ENCODE data around the gene ABCG8. TPM values are rescaled to one million over a fixed set of nuclear protein-coding genes. Genes with fewer than 3 reads are reported as not detected.

The ABCG8 gene
- total RNA-seq, 1 experiment from 2014 or later = not detected

DNA sequence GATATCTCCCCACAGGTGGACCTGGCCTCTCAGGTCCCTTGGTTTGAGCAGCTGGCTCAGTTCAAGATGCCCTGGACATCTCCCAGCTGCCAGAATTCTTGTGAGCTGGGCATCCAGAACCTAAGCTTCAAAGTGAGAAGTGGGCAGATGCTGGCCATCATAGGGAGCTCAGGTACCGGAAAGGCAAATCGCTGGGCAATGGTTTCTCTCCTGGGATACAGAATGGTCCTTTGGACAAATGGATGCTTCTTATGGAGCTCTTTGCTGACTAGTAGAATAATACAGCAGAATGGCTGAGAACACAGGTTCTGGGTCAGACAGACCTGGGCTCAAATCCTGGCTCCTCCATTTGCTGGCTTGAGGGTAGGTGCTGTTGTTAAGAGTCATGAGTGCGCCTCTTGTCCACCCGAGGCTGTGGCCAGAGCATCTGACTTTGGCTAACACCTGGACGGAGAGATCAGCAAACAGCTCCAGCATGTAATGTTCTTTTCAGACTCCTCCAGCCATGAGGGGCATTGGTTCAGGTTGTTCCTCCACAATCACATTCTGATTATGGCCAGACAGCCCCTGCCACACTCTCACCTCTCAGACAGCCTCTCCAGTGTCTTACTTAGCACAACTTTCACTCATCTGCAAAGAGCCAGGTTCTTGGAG lies 7.5 kb downstream of the ABCG8 start:
- TF ChIP-seq, protein P1, sequence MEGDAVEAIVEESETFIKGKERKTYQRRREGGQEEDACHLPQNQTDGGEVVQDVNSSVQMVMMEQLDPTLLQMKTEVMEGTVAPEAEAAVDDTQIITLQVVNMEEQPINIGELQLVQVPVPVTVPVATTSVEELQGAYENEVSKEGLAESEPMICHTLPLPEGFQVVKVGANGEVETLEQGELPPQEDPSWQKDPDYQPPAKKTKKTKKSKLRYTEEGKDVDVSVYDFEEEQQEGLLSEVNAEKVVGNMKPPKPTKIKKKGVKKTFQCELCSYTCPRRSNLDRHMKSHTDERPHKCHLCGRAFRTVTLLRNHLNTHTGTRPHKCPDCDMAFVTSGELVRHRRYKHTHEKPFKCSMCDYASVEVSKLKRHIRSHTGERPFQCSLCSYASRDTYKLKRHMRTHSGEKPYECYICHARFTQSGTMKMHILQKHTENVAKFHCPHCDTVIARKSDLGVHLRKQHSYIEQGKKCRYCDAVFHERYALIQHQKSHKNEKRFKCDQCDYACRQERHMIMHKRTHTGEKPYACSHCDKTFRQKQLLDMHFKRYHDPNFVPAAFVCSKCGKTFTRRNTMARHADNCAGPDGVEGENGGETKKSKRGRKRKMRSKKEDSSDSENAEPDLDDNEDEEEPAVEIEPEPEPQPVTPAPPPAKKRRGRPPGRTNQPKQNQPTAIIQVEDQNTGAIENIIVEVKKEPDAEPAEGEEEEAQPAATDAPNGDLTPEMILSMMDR (IDR thresholded peaks at IDR 0.05; ENCODE audit: insufficient read depth in 1 of 2, low read depth in 1 of 2, low read length in 1 of 2, severe bottlenecking in 1 of 2, unreplicated experiment in 1 of 2) = no peak
- Mint-ChIP-seq H3K9me3 (ENCODE audit: unreplicated experiment) (no peaks in the 10 kb centered on the region), H3K36me3 (ENCODE audit: insufficient read depth, unreplicated experiment) (no peaks in the 10 kb centered on the region), H3K4me1 (ENCODE audit: low read depth, unreplicated experiment) (no peaks in the 10 kb centered on the region), H3K27ac (ENCODE audit: unreplicated experiment) (no peak overlapping the region), H3K27me3 (ENCODE audit: insufficient read depth, unreplicated experiment) (no peaks in the 10 kb centered on the region), H3K4me3 (ENCODE audit: unreplicated experiment) (no peak overlapping the region)
- ChIA-PET CTCF (interaction anchor here (0.7 to 1.7 kb wide), 2 partner anchors 12 to 241 kb away, joined by 3 to 5 read pairs; no protein-coding TSS in a partner anchor), POLR2A (no interaction called here)
- DNase-seq = no peak
- BruUV-seq (replicated peaks) = no TSS peak
- intact Hi-C loops (cut with micrococcal nuclease; ENCODE audit: unreplicated experiment) = no loop called here
- no peaks in the 10 kb centered on the region for H3K9me3 ChIP-seq
- no peaks in the 10 kb centered on the region for H3K27me3 ChIP-seq (replicated peaks; ENCODE audit: control insufficient read depth, insufficient read depth, low read length)
- no peak overlapping the region for H3K4me3 ChIP-seq (ENCODE audit: low read depth, low read length)
- H3K36me3 ChIP-seq (ENCODE audit: control insufficient read depth, insufficient read depth, low read length) = no peaks in the 10 kb centered on the region
- no peaks in the 10 kb centered on the region for H3K4me1 ChIP-seq

DNA sequence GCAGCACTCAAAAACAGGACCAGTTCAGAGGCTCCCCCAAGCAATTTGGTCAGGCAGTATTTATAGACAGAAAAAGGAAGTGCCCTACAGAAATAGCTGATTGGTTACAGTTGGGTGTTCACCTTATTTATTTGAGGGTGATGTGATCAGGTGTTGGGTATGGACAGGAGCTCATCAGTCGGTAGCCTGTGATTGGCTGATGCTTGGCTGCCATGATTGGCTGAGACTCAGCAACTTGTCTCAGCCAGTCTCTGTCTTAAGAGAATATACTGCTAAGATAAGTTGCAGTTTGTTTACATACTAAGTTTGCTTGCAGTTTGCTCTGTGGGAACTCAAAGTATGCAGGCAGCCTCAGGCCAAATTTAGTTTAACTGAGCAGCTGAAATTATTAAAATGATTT lies 9.4 kb downstream of the ABCG8 start:
- POLR2A ChIA-PET = no interaction called here
- Mint-ChIP-seq H3K4me1 (ENCODE audit: low read depth, unreplicated experiment) (no peaks in the 10 kb centered on the region), H3K9me3 (ENCODE audit: unreplicated experiment) (no peaks in the 10 kb centered on the region), H3K27ac (ENCODE audit: unreplicated experiment) (no peak overlapping the region), H3K27me3 (ENCODE audit: insufficient read depth, unreplicated experiment) (no peaks in the 10 kb centered on the region), H3K4me3 (ENCODE audit: unreplicated experiment) (no peak overlapping the region), H3K36me3 (ENCODE audit: insufficient read depth, unreplicated experiment) (no peaks in the 10 kb centered on the region)
- CTCF ChIA-PET = interaction anchor here (0.6 kb wide), 1 partner anchor 712 kb away, joined by 3 read pairs; no protein-coding TSS in a partner anchor
- H3K4me1 ChIP-seq = no peaks in the 10 kb centered on the region
- H3K27me3 ChIP-seq (replicated peaks; ENCODE audit: control insufficient read depth, insufficient read depth, low read length) = no peaks in the 10 kb centered on the region
- intact Hi-C loops (cut with micrococcal nuclease; ENCODE audit: unreplicated experiment) = no loop called here
- BruUV-seq (replicated peaks) = no TSS peak
- TF ChIP-seq, protein P1 (IDR thresholded peaks at IDR 0.05; ENCODE audit: insufficient read depth in 1 of 2, low read depth in 1 of 2, low read length in 1 of 2, severe bottlenecking in 1 of 2, unreplicated experiment in 1 of 2) = no peak
- no peak overlapping the region for H3K4me3 ChIP-seq (ENCODE audit: low read depth, low read length)
- no peak for DNase-seq
- no peaks in the 10 kb centered on the region for H3K36me3 ChIP-seq (ENCODE audit: control insufficient read depth, insufficient read depth, low read length)
- no peaks in the 10 kb centered on the region for H3K9me3 ChIP-seq

DNA sequence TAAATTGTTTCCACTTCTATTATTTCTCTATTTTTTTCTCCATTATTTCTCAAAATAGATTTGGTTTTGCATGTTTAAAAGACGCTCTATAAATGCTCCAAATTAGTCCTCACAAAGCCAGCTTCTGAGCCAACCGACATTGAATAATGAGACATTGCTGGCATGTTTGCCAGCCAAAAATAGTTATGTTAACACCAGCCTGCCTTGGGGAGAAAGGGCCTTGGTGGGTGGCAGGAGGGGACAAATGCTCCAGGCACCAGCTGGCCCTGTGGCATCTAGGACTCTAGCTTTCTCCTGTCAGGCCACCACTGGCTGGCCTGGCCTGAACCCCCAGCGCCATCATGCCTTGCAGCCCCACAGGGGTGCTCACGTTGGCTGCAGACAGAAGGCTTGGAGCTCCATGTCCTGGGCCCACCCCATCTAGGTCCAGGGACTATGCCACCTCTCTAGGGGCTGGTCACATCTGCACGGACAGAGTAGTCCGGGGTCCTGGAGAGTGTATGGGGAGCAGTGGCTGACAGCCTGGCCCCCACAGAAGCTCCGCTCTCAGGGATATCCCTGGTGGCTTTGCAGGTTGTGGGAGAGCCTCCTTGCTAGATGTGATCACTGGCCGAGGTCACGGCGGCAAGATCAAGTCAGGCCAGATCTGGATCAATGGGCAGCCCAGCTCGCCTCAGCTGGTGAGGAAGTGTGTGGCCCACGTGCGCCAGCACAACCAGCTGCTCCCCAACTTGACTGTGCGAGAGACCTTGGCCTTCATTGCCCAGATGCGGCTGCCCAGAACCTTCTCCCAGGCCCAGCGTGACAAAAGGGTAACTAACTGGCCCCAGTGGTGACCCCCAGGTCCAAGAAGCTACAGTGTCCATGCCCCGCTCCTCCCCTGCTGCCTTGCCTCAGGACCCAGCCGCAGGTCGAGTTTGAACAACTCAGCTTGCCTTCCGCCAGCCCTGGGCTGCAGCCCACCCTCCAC lies 12.5 kb downstream of the ABCG8 start:
- Histone ChIP-seq H3K4me3 (ENCODE audit: low read depth, low read length) (no peak overlapping the region), H3K27me3 (replicated peaks; ENCODE audit: control insufficient read depth, insufficient read depth, low read length) (no peaks in the 10 kb centered on the region), H3K9me3 (no peaks in the 10 kb centered on the region), H3K4me1 (no peaks in the 10 kb centered on the region), H3K36me3 (ENCODE audit: control insufficient read depth, insufficient read depth, low read length) (no peaks in the 10 kb centered on the region)
- H3K36me3 Mint-ChIP-seq (ENCODE audit: insufficient read depth, unreplicated experiment) = no peaks in the 10 kb centered on the region
- intact Hi-C loops (cut with micrococcal nuclease; ENCODE audit: unreplicated experiment) = no loop called here
- BruUV-seq (replicated peaks) = no TSS peak
- TF ChIP-seq, protein P1 (IDR thresholded peaks at IDR 0.05; ENCODE audit: insufficient read depth in 1 of 2, low read depth in 1 of 2, low read length in 1 of 2, severe bottlenecking in 1 of 2, unreplicated experiment in 1 of 2) = no peak
- H3K4me3 Mint-ChIP-seq (ENCODE audit: unreplicated experiment) = no peak overlapping the region
- ChIA-PET CTCF (no interaction called here), POLR2A (no interaction called here)
- H3K27me3 Mint-ChIP-seq (ENCODE audit: insufficient read depth, unreplicated experiment) = peaks cover 13% of the 10 kb centered on the region
- no peak for DNase-seq
- H3K9me3 Mint-ChIP-seq (ENCODE audit: unreplicated experiment) = no peaks in the 10 kb centered on the region
- no peak overlapping the region for H3K27ac Mint-ChIP-seq (ENCODE audit: unreplicated experiment)
- H3K4me1 Mint-ChIP-seq (ENCODE audit: low read depth, unreplicated experiment) = no peaks in the 10 kb centered on the region
